ENCODE measurements around the gene SCYGR8. TPM values are rescaled to one million over a fixed set of nuclear protein-coding genes. Genes with fewer than 3 reads are reported as not detected.

SCYGR8 gene
- total and polyA plus RNA-seq, 2 donors (not counting 3 experiments of a cell fraction or from before 2014, with no cell fraction given), result not detected

- POLR2A ChIA-PET, result no interaction called here
- H4K20me1 ChIP-seq (replicated peaks; ENCODE audit: control insufficient read depth, extremely low read depth, insufficient read depth, low read length), result no peaks in the 10 kb centered on the region
- H3K4me2 ChIP-seq (ENCODE audit: insufficient read depth, low read length), result no peak overlapping the region
- CTCF ChIA-PET, result interaction anchor here (1.0 kb wide), 1 partner anchor 77 kb away, joined by 3 read pairs; no protein-coding TSS in a partner anchor
- no peak overlapping the region for H2AFZ ChIP-seq (ENCODE audit: low read depth, low read length)
- no peak overlapping the region for H3K27ac ChIP-seq (ENCODE audit: insufficient read depth, low read depth, low read length)
- intact Hi-C loops (cut with micrococcal nuclease), result no loop called here
- no peak for FAIRE-seq
- DNase-seq (ENCODE audit: low read depth, low spot score), result no peak
- no peak overlapping the region for H3K4me3 ChIP-seq (replicated peaks in 1 of 3; ENCODE audit: insufficient read depth in 1 of 3, low read depth in 1 of 3, low read length in 3 of 3)
- no peaks in the 10 kb centered on the region for H3K9me1 ChIP-seq (replicated peaks; ENCODE audit: control insufficient read depth, extremely low read depth, insufficient read depth, low read length)
- no peaks in the 10 kb centered on the region for H3K9me3 ChIP-seq (replicated peaks; ENCODE audit: control insufficient read depth, insufficient read depth, low read length)
- no peak overlapping the region for H3K9ac ChIP-seq (replicated peaks; ENCODE audit: extremely low read depth, insufficient read depth, low read length)
- no TSS peak for BruUV-seq (replicated peaks)
- peaks cover 5% of the 10 kb centered on the region for H3K4me1 ChIP-seq (ENCODE audit: control insufficient read depth, extremely low read depth, insufficient read depth, low read length)
- H3K27me3 ChIP-seq (ENCODE audit: control insufficient read depth in 2 of 2, insufficient read depth in 2 of 2, low read length in 2 of 2), result no peaks in the 10 kb centered on the region
- TF ChIP-seq GATA2 (IDR thresholded peaks at IDR 0.05; ENCODE audit: insufficient read depth, insufficient read length, low read depth, low read length), result no peak
- TF ChIP-seq MYC (IDR thresholded peaks at IDR 0.05; ENCODE audit: low read depth, low read length), result no peak
- TF ChIP-seq EZH2 (IDR thresholded peaks at IDR 0.05; ENCODE audit: borderline replicate concordance, low read depth, low read length, severe bottlenecking), result no peak
- no peak for TF ChIP-seq POLR2AphosphoS5 (IDR thresholded peaks at IDR 0.05; ENCODE audit: insufficient read depth, low read depth, low read length)
- no peak for TF ChIP-seq JUN (IDR thresholded peaks at IDR 0.05; ENCODE audit: borderline replicate concordance, insufficient read depth, insufficient read length, low read depth)
- TF ChIP-seq FOS (IDR thresholded peaks at IDR 0.05; ENCODE audit: borderline replicate concordance, insufficient read depth, low read length), result no peak
- TF ChIP-seq, protein P1, sequence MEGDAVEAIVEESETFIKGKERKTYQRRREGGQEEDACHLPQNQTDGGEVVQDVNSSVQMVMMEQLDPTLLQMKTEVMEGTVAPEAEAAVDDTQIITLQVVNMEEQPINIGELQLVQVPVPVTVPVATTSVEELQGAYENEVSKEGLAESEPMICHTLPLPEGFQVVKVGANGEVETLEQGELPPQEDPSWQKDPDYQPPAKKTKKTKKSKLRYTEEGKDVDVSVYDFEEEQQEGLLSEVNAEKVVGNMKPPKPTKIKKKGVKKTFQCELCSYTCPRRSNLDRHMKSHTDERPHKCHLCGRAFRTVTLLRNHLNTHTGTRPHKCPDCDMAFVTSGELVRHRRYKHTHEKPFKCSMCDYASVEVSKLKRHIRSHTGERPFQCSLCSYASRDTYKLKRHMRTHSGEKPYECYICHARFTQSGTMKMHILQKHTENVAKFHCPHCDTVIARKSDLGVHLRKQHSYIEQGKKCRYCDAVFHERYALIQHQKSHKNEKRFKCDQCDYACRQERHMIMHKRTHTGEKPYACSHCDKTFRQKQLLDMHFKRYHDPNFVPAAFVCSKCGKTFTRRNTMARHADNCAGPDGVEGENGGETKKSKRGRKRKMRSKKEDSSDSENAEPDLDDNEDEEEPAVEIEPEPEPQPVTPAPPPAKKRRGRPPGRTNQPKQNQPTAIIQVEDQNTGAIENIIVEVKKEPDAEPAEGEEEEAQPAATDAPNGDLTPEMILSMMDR (IDR thresholded peaks at IDR 0.05; ENCODE audit: extremely low read depth in 1 of 2, insufficient read depth in 1 of 2, low read depth in 1 of 2, low read length in 2 of 2), result no peak
- TF ChIP-seq POLR2A (IDR thresholded peaks at IDR 0.05; ENCODE audit: low read depth, low read length), result no peak
- TF ChIP-seq MAX (IDR thresholded peaks at IDR 0.05; ENCODE audit: insufficient read depth, insufficient read length), result no peak
- dilution Hi-C loops (cut with MboI; ENCODE audit: extremely low pct_ligation_motif_present, low sequenced_read_pairs), result no loop called here
- no peaks in the 10 kb centered on the region for H3K36me3 ChIP-seq (ENCODE audit: control insufficient read depth in 2 of 2, extremely low read depth in 1 of 2, insufficient read depth in 2 of 2, low read length in 2 of 2)
- no peaks in the 10 kb centered on the region for H3K79me2 ChIP-seq (ENCODE audit: control insufficient read depth, insufficient read depth, low read length)
Observed at GRCh38 chr2:227785293-227785692, 39.6 kb downstream of the SCYGR8 start.

Measured in endothelial cell of umbilical vein (primary cell).